Mesenchymal stem cell (in vitro differentiated cells and primary cell): Measurements from ENCODE around the gene SMS.

ENCODE experiments used
- DNase-seq: peaks from one replicate; pipeline ENCODE4 v3.0.0-alpha.2; 2013
- H2AFZ ChIP-seq: one replicate; pipeline ENCODE4 v1.6.1; 2013; ENCODE audit warnings: low read depth, mild to moderate bottlenecking, control low read depth, inconsistent platforms, low read length, moderate library complexity
- H2AK5ac ChIP-seq: 2 replicates; pipeline ENCODE4 v1.6.1; 2013; ENCODE audit warnings: low read length, moderate library complexity, mild to moderate bottlenecking, inconsistent platforms; ENCODE audit not compliant: severe bottlenecking
- H2BK120ac ChIP-seq: one replicate; pipeline ENCODE4 v1.6.1; 2013; ENCODE audit warnings: low read depth, mild to moderate bottlenecking, inconsistent platforms, low read length, moderate library complexity
- H2BK12ac ChIP-seq, 2 experiments: one replicate each; pipeline ENCODE4 v1.6.1; 2013; ENCODE audit warnings: inconsistent platforms in 2 of 2, low read length in 2 of 2, mild to moderate bottlenecking in 2 of 2, moderate library complexity in 2 of 2, control low read depth in 1 of 2
- H2BK15ac ChIP-seq: one replicate; pipeline ENCODE4 v1.6.1; 2013; ENCODE audit warnings: mild to moderate bottlenecking, low read depth, inconsistent platforms; ENCODE audit not compliant: poor library complexity, severe bottlenecking
- H2BK5ac ChIP-seq: 2 replicates; pipeline ENCODE4 v1.6.1; 2013; ENCODE audit warnings: low read depth, mild to moderate bottlenecking, low read length, control low read depth, inconsistent platforms; ENCODE audit not compliant: poor library complexity, severe bottlenecking
- H3K14ac ChIP-seq, 2 experiments: one replicate each; pipeline ENCODE4 v1.6.1; 2013; ENCODE audit warnings: inconsistent platforms in 2 of 2, low read length in 2 of 2, control low read depth in 1 of 2, mild to moderate bottlenecking in 1 of 2, moderate library complexity in 1 of 2
- H3K18ac ChIP-seq, 2 experiments: one replicate each; pipeline ENCODE4 v1.6.1; 2013; ENCODE audit warnings: inconsistent platforms in 2 of 2, low read length in 2 of 2, control low read depth in 1 of 2, low read depth in 1 of 2, mild to moderate bottlenecking in 1 of 2
- H3K23ac ChIP-seq, 2 experiments: one replicate each; pipeline ENCODE4 v1.6.1; 2013; ENCODE audit warnings: inconsistent platforms in 2 of 2, low read length in 2 of 2, mild to moderate bottlenecking in 2 of 2, moderate library complexity in 2 of 2, control low read depth in 1 of 2
- H3K27ac ChIP-seq: 2 replicates; pipeline ENCODE4 v1.5.1; 2013; ENCODE audit warnings: mild to moderate bottlenecking, moderate library complexity, low read length, control low read depth, inconsistent platforms; ENCODE audit not compliant: poor library complexity, severe bottlenecking
- H3K27me3 ChIP-seq, 2 experiments: 2 replicates each; pipeline versions ENCODE4 v1.6.1 to v1.7.0; 2013; ENCODE audit warnings: low read length in 2 of 2, mild to moderate bottlenecking in 2 of 2, moderate library complexity in 2 of 2, control low read depth in 1 of 2, inconsistent platforms in 1 of 2; ENCODE audit not compliant: control insufficient read depth in 1 of 2, insufficient read depth in 1 of 2
- H3K36me3 ChIP-seq, 2 experiments: 2 replicates each; pipeline versions ENCODE4 v1.6.1 to v1.7.0; 2013; ENCODE audit warnings: low read length in 2 of 2, control low read depth in 1 of 2, inconsistent platforms in 1 of 2, low read depth in 1 of 2, mild to moderate bottlenecking in 1 of 2; ENCODE audit not compliant: insufficient read depth in 2 of 2, control insufficient read depth in 1 of 2
- H3K4ac ChIP-seq, 2 experiments: one replicate each; pipeline ENCODE4 v1.6.1; 2013; ENCODE audit warnings: inconsistent platforms in 2 of 2, low read length in 2 of 2, mild to moderate bottlenecking in 2 of 2, moderate library complexity in 2 of 2, control low read depth in 1 of 2, low read depth in 1 of 2
- H3K4me1 ChIP-seq: 2 replicates; pipeline ENCODE4 v1.6.1; 2013; ENCODE audit warnings: low read depth, low read length, control low read depth; ENCODE audit not compliant: control insufficient read depth, insufficient read depth
- H3K4me2 ChIP-seq: 2 replicates; pipeline ENCODE4 v1.6.1; 2013; ENCODE audit warnings: low read length, mild to moderate bottlenecking, inconsistent platforms; ENCODE audit not compliant: poor library complexity, severe bottlenecking
- H3K4me3 ChIP-seq, 2 experiments: 2 replicates each; pipeline versions ENCODE4 v1.5.1 to v1.7.0; 2013; ENCODE audit warnings: low read length in 2 of 2, mild to moderate bottlenecking in 2 of 2, control low read depth in 1 of 2, low read depth in 1 of 2; ENCODE audit not compliant: insufficient read depth in 1 of 2
- H3K79me1 ChIP-seq: replicated peaks from 2 replicates; pipeline ENCODE4 v1.6.1; 2013; ENCODE audit warnings: mild to moderate bottlenecking, control low read depth, low read length, inconsistent platforms; ENCODE audit not compliant: poor library complexity, severe bottlenecking
- H3K9ac ChIP-seq: 2 replicates; pipeline ENCODE4 v1.7.0; 2013; ENCODE audit warnings: mild to moderate bottlenecking, low read length, moderate library complexity
- H3K9me3 ChIP-seq: 2 replicates; pipeline ENCODE4 v1.7.0; 2013; ENCODE audit warnings: mild to moderate bottlenecking, low read length; ENCODE audit not compliant: control insufficient read depth
- H4K8ac ChIP-seq: one replicate; pipeline ENCODE4 v1.6.1; 2013; ENCODE audit warnings: inconsistent platforms, mild to moderate bottlenecking, low read length, moderate library complexity
- H4K91ac ChIP-seq: one replicate; pipeline ENCODE4 v1.6.1; 2013; ENCODE audit warnings: mild to moderate bottlenecking, low read length, inconsistent platforms
- WGBS: methylation state at CpG from one replicate; pipeline ENCODE4 v1.1.7; 2013; ENCODE audit warnings: mixed read lengths; 5-methylcytosine and 5-hydroxymethylcytosine counted together

Gene SMS

DNA sequence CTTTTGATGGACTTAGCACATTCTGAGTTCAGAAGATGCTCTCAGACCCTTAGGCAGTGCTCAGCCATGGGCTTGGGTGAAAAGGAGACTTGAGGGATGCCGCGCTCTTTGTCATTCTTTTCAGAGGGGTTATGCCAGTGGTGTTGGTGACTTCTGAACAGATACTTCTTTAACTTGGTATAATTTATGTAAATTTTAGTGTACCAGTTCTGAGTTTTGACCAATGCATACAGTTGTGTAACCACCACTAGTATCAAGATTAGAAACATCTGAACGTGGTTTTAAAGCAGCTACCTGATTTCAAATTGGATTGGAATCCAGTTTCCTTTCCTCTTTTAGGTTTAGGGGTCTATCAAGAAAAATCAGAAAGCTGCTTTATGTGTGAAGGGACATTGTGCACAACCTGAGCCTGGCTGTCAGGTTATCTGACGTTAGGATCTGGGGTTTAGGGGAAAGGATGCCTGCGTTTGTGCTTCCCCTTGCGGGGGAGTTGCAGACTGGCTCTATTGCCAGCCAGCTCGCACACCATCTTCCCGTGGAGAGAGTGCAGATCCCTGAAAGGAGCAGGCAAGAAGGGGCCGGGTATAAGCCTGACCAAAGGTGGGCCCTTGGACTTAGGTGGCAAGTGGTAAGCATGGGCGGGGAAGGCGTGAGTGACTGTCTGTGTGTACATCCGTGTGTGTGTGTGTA is 19.0 kb downstream of the SMS start:
- Histone ChIP-seq H3K23ac (no peak overlapping the region), H4K8ac (peak overlapping the region; percentile 37), H3K4me3 (no peak overlapping the region), H2AK5ac (no peak overlapping the region), H3K4me2 (no peak overlapping the region), H3K27ac (no peak overlapping the region), H2BK120ac (no peak overlapping the region), H3K9me3 (no peaks in the 10 kb centered on the region), H2AFZ (no peak overlapping the region), H2BK15ac (no peak overlapping the region), H3K79me1 (no peaks in the 10 kb centered on the region), H3K4ac (no peak overlapping the region), H3K9ac (no peak overlapping the region), H3K4me1 (peaks cover 22% of the 10 kb centered on the region), H2BK12ac (no peak overlapping the region), H3K27me3 (peaks cover 0 to 7% of the 10 kb centered on the region in 2 experiments), H3K14ac (no peak overlapping the region), H4K91ac (no peak overlapping the region), H3K36me3 (peaks cover 0 to 4% of the 10 kb centered on the region in 2 experiments), H3K18ac (no peak overlapping the region), H2BK5ac (no peak overlapping the region)
- 83% methylated on average over 10 of the region's 12 CpGs for WGBS
- no peak for DNase-seq

DNA sequence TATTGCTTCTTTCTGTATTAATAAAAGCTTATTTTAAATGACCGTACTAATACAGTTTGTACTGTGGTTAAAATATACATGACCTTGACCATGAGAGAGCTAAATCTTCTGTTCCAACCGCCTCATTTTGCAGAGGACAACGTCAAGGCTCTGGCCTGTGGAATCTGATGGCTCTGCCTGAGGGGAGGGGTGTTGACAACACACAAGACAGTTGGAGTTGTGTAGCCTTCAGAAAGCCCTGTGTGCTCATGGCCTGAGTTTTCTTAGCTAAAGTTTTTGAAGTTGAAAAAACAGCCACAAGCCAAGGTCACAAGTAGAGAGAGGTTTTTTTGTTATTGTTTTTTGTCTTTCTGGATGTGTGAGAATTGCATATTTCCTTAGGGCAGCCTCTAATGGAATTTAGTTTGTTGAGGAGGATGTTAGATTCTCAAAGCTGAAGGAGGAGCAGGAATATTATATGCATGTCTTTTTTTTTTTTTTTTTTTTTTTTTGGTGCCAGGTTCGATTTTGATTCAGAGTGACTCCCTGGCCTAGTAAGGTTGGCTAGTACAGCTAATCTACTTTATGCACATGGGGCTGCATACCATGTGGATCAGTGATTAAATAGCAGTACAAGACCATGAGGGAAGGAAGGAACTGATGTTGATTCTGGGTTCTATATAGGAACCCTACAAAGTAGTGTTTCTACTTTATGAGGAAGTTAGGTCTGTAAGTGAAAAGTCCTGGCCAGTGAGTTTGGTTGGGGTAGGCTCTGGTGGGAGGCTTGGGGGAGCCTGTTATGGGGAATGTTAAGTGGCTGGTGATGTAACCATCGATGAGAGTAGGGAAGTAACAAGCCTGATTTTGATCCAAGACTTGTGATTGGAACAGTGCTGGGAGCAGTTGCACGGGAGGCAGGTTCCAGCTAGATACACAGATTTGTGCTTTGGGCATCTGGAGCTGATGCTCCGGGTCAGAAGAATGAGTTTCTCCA is 20.3 kb downstream of the SMS start:
- no peak overlapping the region for H3K4me3 ChIP-seq
- H4K91ac ChIP-seq, result no peak overlapping the region
- no peaks in the 10 kb centered on the region for H3K79me1 ChIP-seq
- H3K14ac ChIP-seq, result no peak overlapping the region
- H3K4me1 ChIP-seq, result peaks cover 18% of the 10 kb centered on the region
- H2BK120ac ChIP-seq, result no peak overlapping the region
- no peak overlapping the region for H3K4ac ChIP-seq
- no peak overlapping the region for H4K8ac ChIP-seq
- H3K9ac ChIP-seq, result no peak overlapping the region
- H2BK5ac ChIP-seq, result no peak overlapping the region
- no peak overlapping the region for H2BK12ac ChIP-seq
- no peak overlapping the region for H3K4me2 ChIP-seq
- H3K9me3 ChIP-seq, result no peaks in the 10 kb centered on the region
- WGBS, result 68% methylated on average over 5 of the region's 7 CpGs
- DNase-seq, result peak; percentile 38
- H3K27ac ChIP-seq, result no peak overlapping the region
- no peak overlapping the region for H2AK5ac ChIP-seq
- H3K36me3 ChIP-seq, result peaks cover 0 to 4% of the 10 kb centered on the region in 2 experiments
- H2BK15ac ChIP-seq, result no peak overlapping the region
- no peak overlapping the region for H3K23ac ChIP-seq
- peaks cover 0 to 7% of the 10 kb centered on the region in 2 experiments for H3K27me3 ChIP-seq
- H3K18ac ChIP-seq, result no peak overlapping the region
- no peak overlapping the region for H2AFZ ChIP-seq

DNA sequence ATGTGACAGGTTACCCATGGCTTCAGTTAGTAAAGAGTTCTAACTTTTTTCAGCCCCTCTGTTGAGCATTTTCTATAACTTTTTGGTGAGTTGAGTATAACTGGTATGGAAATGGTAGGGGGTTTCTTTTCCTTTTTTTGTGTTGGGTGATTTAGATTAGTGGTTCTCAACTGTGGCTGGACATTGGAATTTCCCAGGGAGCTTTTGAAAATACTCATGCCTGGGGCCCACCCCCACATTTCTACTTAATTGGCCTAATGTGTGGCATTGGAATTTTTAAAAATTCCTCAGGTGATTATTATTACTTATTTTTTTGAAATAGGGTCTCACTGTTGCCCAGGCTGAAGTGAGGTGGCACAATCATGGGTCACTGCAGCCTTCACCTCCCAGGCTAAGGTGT is 21.9 kb downstream of the SMS start:
- no peak overlapping the region for H3K4ac ChIP-seq
- H3K4me2 ChIP-seq, result no peak overlapping the region
- no peak overlapping the region for H2AFZ ChIP-seq

DNA sequence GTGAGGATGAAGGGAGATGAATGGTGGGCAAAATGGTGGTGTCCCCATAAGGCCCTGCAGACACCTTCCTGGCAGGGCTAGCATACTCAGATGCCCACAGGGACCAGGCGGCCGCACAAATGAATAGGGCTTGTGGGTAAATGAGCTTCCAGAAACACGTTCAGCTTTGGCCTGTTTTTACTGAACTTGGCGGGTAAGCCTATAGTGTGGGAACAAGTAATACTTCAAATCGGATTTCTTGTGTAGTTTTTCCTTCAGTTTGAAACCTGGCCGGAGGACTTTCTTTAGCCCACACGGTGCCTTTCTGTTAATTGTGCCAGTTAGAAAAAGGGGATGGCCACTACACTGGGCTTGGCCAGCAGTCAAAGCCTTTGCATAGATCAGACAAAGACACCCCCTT is 22.8 kb downstream of the SMS start:
- no peak overlapping the region for H2AFZ ChIP-seq
- H3K27ac ChIP-seq, result no peak overlapping the region
- H2BK15ac ChIP-seq, result no peak overlapping the region
- WGBS, result 97% methylated on average over 7 of the region's 7 CpGs
- no peak overlapping the region for H3K18ac ChIP-seq
- H3K4me2 ChIP-seq, result no peak overlapping the region
- H3K23ac ChIP-seq, result no peak overlapping the region
- H3K4me3 ChIP-seq, result peak overlapping the region in 1 of 2 experiments; percentile 29
- H3K4me1 ChIP-seq, result peaks cover 15% of the 10 kb centered on the region
- H3K14ac ChIP-seq, result no peak overlapping the region
- no peak for DNase-seq
- H3K79me1 ChIP-seq, result no peaks in the 10 kb centered on the region
- no peak overlapping the region for H2BK12ac ChIP-seq
- H2BK5ac ChIP-seq, result no peak overlapping the region
- no peak overlapping the region for H3K9ac ChIP-seq
- no peaks in the 10 kb centered on the region for H3K9me3 ChIP-seq
- no peak overlapping the region for H4K8ac ChIP-seq
- no peak overlapping the region for H2AK5ac ChIP-seq
- no peak overlapping the region for H2BK120ac ChIP-seq
- H4K91ac ChIP-seq, result no peak overlapping the region
- peaks cover 0 to 7% of the 10 kb centered on the region in 2 experiments for H3K27me3 ChIP-seq
- H3K4ac ChIP-seq, result no peak overlapping the region
- peaks cover 8 to 13% of the 10 kb centered on the region in 2 experiments for H3K36me3 ChIP-seq

More for the DNA sequence above, 21.9 kb downstream of the SMS start:
- Histone ChIP-seq H2BK120ac (no peak overlapping the region), H2BK15ac (no peak overlapping the region), H3K27ac (no peak overlapping the region), H3K14ac (no peak overlapping the region), H3K18ac (no peak overlapping the region), H3K27me3 (peaks cover 0 to 7% of the 10 kb centered on the region in 2 experiments), H3K4me3 (no peak overlapping the region), H3K4me1 (peaks cover 15% of the 10 kb centered on the region), H3K9me3 (no peaks in the 10 kb centered on the region), H4K8ac (no peak overlapping the region), H4K91ac (no peak overlapping the region), H3K23ac (no peak overlapping the region), H3K9ac (no peak overlapping the region), H2BK12ac (no peak overlapping the region), H2BK5ac (no peak overlapping the region), H3K79me1 (no peaks in the 10 kb centered on the region), H3K36me3 (peaks cover 2 to 4% of the 10 kb centered on the region in 2 experiments), H2AK5ac (no peak overlapping the region)
- DNase-seq, result no peak
